ENCODE data around the gene NDUFV1. TPM values are rescaled to one million over a fixed set of nuclear protein-coding genes. Genes with fewer than 3 reads are reported as not detected.
"Not testable (repeated sequence)": the region's sequence is repeated elsewhere in the genome, so short reads cannot be mapped to it uniquely, and the experiment has no call there.

NDUFV1 gene
- total RNA-seq, 4 donors from 2014 or later: 143 to 233 (median 165) TPM

DNA sequence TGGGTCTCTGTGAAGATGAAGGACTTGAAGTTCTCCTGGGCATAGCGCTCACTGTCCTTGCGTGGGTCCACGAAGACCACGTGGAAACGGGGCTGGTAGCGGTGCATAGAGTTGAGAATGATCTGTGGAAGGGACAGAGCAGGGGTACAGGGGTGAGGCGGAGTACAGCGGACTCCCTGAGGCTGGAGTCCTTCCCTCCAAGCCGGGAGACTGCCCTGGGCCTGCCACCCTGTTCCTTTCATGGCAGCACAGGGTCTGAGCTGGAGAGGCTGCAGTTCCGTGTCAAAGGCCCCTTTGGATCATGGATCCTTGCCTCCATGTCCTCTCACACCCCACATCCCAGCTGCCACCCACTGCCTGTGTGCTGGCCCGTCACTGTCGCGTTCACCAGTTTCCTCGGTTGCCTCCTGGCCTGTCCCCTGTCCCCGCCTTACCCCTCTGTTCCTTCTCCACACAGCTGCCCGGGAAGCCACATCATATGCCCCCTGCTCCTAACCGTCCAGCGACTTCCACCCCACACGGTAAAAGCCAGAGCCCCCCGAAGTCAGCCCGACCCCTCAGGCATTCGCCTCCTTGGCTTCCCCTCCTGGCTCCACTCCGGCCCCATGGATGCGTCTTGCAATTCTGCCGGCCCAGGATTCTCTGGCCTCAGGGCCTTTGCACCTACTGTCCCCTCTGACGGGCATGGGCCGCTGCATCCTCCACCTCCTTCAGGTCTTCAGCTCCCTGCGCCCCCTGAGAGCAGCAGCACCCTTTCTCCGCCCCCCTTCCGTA, 26.4 kb downstream of the NDUFV1 start:
- no peak for DNase-seq (ENCODE audit: low spot score)
- TF ChIP-seq CTCF (IDR thresholded peaks at IDR 0.05): no peak

GRCh38 chr11:67633758-67634365, 27.1 kb downstream of the NDUFV1 start:
- ATAC-seq (ENCODE audit: low FRiP score) (no peak), DNase-seq (ENCODE audit: low spot score) (no peak)
- no peak for TF ChIP-seq CTCF (IDR thresholded peaks at IDR 0.05)

More for the DNA sequence above, 26.4 kb downstream of the NDUFV1 start:
- no peak for ATAC-seq (ENCODE audit: low FRiP score)

DNA sequence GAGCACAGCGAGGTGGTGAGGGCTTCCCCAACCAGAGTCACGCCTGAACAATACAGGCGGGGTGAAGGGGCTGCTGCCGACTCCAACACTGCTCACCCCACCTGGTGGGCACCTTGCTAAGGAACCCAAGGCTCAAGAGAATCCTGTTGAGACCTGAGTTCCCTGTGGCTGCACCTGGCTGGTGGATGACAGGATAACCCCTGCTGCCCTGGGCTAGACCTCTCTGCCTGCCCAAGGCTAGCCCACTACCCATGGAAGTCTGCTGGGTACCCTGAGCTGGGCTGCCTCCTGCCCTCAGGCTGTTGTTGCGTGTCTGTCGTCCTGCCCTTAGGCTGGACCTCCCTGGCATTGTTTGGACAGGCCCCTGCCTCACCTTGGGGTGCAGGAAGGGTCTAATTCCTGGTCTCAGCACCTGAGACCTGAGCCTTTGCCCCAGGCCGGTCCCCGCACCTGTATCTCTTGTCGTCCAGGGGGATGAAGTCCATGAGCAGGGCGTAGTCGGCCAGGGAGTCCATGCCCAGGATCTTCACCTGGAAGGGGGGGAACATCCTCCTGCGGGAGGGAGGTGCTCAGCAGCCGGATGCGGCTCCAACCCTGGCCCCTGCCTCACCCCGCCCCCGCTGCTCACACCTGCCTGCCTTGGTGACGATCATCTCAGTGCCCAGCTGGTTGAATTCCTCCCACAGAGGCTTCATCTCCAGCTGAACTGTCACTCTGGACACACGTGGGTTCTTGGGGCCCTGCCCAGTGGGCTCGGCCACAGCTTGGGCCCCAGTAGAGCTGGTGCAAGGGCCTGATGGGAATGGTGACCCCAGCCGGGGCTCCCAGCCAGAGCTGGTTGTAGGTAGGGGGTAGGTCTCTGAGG, 27.9 kb downstream of the NDUFV1 start:
- TF ChIP-seq CTCF (IDR thresholded peaks at IDR 0.05): no peak
- no peak for ATAC-seq (ENCODE audit: low FRiP score)

GRCh38 chr11:67635231-67635521, 28.4 kb downstream of the NDUFV1 start:
- ATAC-seq (ENCODE audit: low FRiP score) (no peak), DNase-seq (ENCODE audit: low spot score) (no peak)
- no peak for TF ChIP-seq CTCF (IDR thresholded peaks at IDR 0.05)

More for the DNA sequence above, 27.9 kb downstream of the NDUFV1 start:
- no peak for DNase-seq (ENCODE audit: low spot score)

- ATAC-seq (ENCODE audit: low FRiP score): no peak
- DNase-seq (ENCODE audit: low spot score): no peak
Measured at GRCh38 chr11:67636962-67637361, 30.2 kb downstream of the NDUFV1 start.

DNA sequence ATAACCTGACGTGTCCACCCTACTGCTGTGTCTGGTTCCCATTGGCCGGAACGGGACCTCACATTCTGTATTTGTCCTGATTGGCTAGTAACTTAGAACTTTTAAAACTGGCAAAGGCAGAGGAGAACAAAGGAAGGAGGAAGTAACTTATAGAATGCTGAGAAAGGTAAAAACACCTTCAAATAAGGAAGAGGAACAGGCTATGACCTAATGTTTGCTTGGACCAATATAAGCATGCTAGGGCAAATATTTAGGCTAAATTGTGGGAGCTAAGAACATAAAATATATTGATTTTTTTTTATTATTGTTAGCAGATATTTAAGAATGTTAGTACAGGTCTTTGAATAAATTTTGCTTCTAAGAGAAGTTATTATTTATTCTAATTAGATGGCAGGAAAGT, 30.7 kb downstream of the NDUFV1 start:
- not testable (repeated sequence) for ATAC-seq (ENCODE audit: low FRiP score); DNase-seq (ENCODE audit: low spot score)

More at GRCh38 chr11:67636962-67637361, 30.2 kb downstream of the NDUFV1 start:
- TF ChIP-seq CTCF (IDR thresholded peaks at IDR 0.05): no peak
